Kidney (tissue), 14 donors: ENCODE data around the gene NRXN3. TPM values are rescaled to one million over a fixed set of nuclear protein-coding genes. Genes with fewer than 3 reads are reported as not detected.
A peak's percentile ranks its signal among the peaks of the same experiment; 100 is the strongest.

Experiments used
- DNase-seq, 5 donors: peaks; one replicate each; pipeline ENCODE4 v3.0.0-alpha.2; 2013 to 2020
- FAIRE-seq: peaks from 2 replicates; lab custom pipeline; 2012; peaks lifted over from hg19 to GRCh38; lab: Jason Lieb, UNC
- H3K27ac ChIP-seq, 2 donors: one replicate each; pipeline ENCODE4 v1.7.0; 2013; ENCODE audit warnings: low read depth in 2 of 2, low read length in 2 of 2, inconsistent platforms in 1 of 2
- H3K27me3 ChIP-seq: one replicate; pipeline ENCODE4 v1.7.1; 2013; ENCODE audit warnings: low read length, inconsistent platforms; ENCODE audit not compliant: control insufficient read depth, insufficient read depth
- H3K36me3 ChIP-seq, 3 donors: one replicate each; pipeline versions ENCODE4 v1.7.0 to v1.7.1; 2013; ENCODE audit warnings: low read length in 3 of 3, control low read depth in 1 of 3, inconsistent platforms in 1 of 3; ENCODE audit not compliant: insufficient read depth in 3 of 3, control insufficient read depth in 2 of 3
- H3K4me1 ChIP-seq, 3 donors: one replicate each; pipeline versions ENCODE4 v1.7.0 to v1.7.1; 2013; ENCODE audit warnings: low read length in 3 of 3, inconsistent platforms in 1 of 3, low read depth in 1 of 3; ENCODE audit not compliant: control insufficient read depth in 2 of 3, insufficient read depth in 2 of 3
- H3K4me3 ChIP-seq, 3 donors: one replicate each; pipeline versions ENCODE4 v1.7.0 to v1.8.1; 2013; ENCODE audit warnings: low read length in 3 of 3, control low read depth in 1 of 3, inconsistent platforms in 1 of 3
- H3K9ac ChIP-seq, 3 donors: one replicate each; pipeline versions ENCODE4 v1.7.0 to v1.7.1; 2013; ENCODE audit warnings: low read length in 3 of 3, control low read depth in 1 of 3, inconsistent platforms in 1 of 3
- H3K9me3 ChIP-seq, 3 donors: one replicate each; pipeline versions ENCODE4 v1.7.0 to v1.7.1; 2013; ENCODE audit warnings: low read length in 3 of 3, control low read depth in 1 of 3, inconsistent platforms in 1 of 3; ENCODE audit not compliant: control insufficient read depth in 2 of 3, insufficient read depth in 1 of 3
- intact Hi-C: fragments of 100-400 bp; cut with DNase I; formaldehyde crosslinking; loops from one replicate; pipeline ENCODE4 v1.11.1; 2022
- polyA plus RNA-seq: library from polyadenylated mRNA; stranded (reverse); fragments of 350-450 nt; fragmentation: Illumina TruSeq; extraction: RNeasy Lipid Tissue Mini Kit (QIAGEN cat#74804); gene quantifications from one replicate; pipeline ENCODE4 v1.2.3, GENCODE V29; 2014; ENCODE audit warnings: low read depth, low replicate concordance; ENCODE audit not compliant: insufficient read depth
- total RNA-seq: library from RNA; stranded (reverse); fragmentation: NEBNext Ultra II Directional; extraction: Animal tissue kit (Norgen Biotek cat#: 25700); gene quantifications from one replicate; pipeline ENCODE4 v1.2.1, GENCODE V29; 2021
- TF ChIP-seq, protein P1 (sequence below): IDR thresholded peaks from 3 replicates; pipeline ENCODE4 v1.5.1; 2012; ENCODE audit warnings: mild to moderate bottlenecking, moderate library complexity, borderline replicate concordance; ENCODE audit not compliant: insufficient read depth; ENCODE audit errors: extremely low read depth
- donor health status: control.
- donor health status: control.
- donor health status: control.
- donor health status: control.
- donor health status: control.
- donor health status: DM: yes; HTN: yes; CAD: no.
- donor health status: Normal renal cell carcinoma (clear cell type).

Gene NRXN3
- total and polyA plus RNA-seq, 2 donors from 2014 or later = 1.5 to 2.4 TPM

- DNase-seq (no peak), FAIRE-seq (no peak)
Observed at GRCh38 chr14:79111987-79112501, 941.9 kb downstream of the NRXN3 start.

GRCh38 chr14:79117561-79117960 lies 947.4 kb downstream of the NRXN3 start:
- intact Hi-C loops = no loop called here
- Histone ChIP-seq H3K36me3 (no peaks in the 10 kb centered on the region), H3K4me1 (no peaks in the 10 kb centered on the region), H3K27ac (no peak overlapping the region), H3K9ac (no peak overlapping the region), H3K4me3 (no peak overlapping the region), H3K27me3 (no peaks in the 10 kb centered on the region), H3K9me3 (no peaks in the 10 kb centered on the region)
- TF ChIP-seq, protein P1, sequence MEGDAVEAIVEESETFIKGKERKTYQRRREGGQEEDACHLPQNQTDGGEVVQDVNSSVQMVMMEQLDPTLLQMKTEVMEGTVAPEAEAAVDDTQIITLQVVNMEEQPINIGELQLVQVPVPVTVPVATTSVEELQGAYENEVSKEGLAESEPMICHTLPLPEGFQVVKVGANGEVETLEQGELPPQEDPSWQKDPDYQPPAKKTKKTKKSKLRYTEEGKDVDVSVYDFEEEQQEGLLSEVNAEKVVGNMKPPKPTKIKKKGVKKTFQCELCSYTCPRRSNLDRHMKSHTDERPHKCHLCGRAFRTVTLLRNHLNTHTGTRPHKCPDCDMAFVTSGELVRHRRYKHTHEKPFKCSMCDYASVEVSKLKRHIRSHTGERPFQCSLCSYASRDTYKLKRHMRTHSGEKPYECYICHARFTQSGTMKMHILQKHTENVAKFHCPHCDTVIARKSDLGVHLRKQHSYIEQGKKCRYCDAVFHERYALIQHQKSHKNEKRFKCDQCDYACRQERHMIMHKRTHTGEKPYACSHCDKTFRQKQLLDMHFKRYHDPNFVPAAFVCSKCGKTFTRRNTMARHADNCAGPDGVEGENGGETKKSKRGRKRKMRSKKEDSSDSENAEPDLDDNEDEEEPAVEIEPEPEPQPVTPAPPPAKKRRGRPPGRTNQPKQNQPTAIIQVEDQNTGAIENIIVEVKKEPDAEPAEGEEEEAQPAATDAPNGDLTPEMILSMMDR = no peak
- no peak for DNase-seq
- no peak for FAIRE-seq

More at GRCh38 chr14:79111987-79112501, 941.9 kb downstream of the NRXN3 start:
- Histone ChIP-seq H3K4me1 (no peaks in the 10 kb centered on the region), H3K9me3 (no peaks in the 10 kb centered on the region), H3K9ac (no peak overlapping the region), H3K27me3 (no peaks in the 10 kb centered on the region), H3K27ac (no peak overlapping the region), H3K36me3 (no peaks in the 10 kb centered on the region), H3K4me3 (no peak overlapping the region)
- TF ChIP-seq, protein P1 = no peak
- intact Hi-C loops = no loop called here

DNA sequence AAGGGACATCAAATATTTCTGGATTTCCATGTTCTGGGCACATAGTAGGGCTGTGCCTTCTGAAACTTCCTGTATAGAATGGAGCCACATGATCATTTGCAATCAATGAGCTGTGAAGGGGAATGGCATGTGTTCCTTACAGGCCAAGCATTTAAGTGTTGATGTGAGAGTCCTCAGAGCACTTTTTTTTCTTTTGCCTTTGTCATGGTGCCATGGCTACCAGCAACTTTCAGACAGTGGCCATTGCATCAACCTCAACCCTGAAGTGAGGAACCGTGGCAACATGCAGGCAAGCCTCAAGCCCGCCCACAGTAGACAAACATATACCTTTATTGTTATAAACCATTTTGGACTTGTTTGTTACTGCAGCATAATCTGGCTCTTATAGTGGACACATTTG lies 948.1 kb downstream of the NRXN3 start:
- Histone ChIP-seq H3K9me3 (no peaks in the 10 kb centered on the region), H3K27me3 (no peaks in the 10 kb centered on the region), H3K27ac (no peak overlapping the region), H3K9ac (no peak overlapping the region), H3K4me1 (no peaks in the 10 kb centered on the region), H3K4me3 (no peak overlapping the region), H3K36me3 (no peaks in the 10 kb centered on the region)
- TF ChIP-seq, protein P1 = no peak
- DNase-seq (no peak), FAIRE-seq (no peak)
- intact Hi-C loops = no loop called here

- TF ChIP-seq, protein P1 = no peak
- Histone ChIP-seq H3K27ac (no peak overlapping the region), H3K27me3 (no peaks in the 10 kb centered on the region), H3K4me1 (no peaks in the 10 kb centered on the region), H3K9ac (no peak overlapping the region), H3K4me3 (no peak overlapping the region), H3K36me3 (no peaks in the 10 kb centered on the region), H3K9me3 (no peaks in the 10 kb centered on the region)
- DNase-seq (peak in 1 of 5 donors; percentile 19), FAIRE-seq (no peak)
- intact Hi-C loops = no loop called here
Observed at GRCh38 chr14:79134361-79134760, 964.2 kb downstream of the NRXN3 start.
